Activated naive CD4-positive, alpha-beta T cell treated with anti-CD3 and anti-CD28 coated beads, Interleukin-2, amount 50 U/mL, for 72 hours (primary cell): ENCODE results near the gene CHML. TPM values are rescaled to one million over a fixed set of nuclear protein-coding genes. Genes with fewer than 3 reads are reported as not detected.

Source experiments
- ATAC-seq, 2 donors: fragments of 150-1000 bp; cut with Tn5 transposase; 2 replicates each; pipeline ENCODE4 v1.10.0; 2021; ENCODE audit warnings: mild to moderate bottlenecking in 2 of 2, moderate library complexity in 2 of 2
- DNase-seq, 2 donors: peaks; one replicate each; pipeline ENCODE4 v3.0.0; 2021 to 2022; ENCODE audit warnings: low spot score in 2 of 2
- H3K27ac Mint-ChIP-seq, 2 donors: one replicate each; pipeline ENCODE4 v1.8.0; 2022; ENCODE audit warnings: mild to moderate bottlenecking in 2 of 2, mixed read lengths in 2 of 2
- H3K36me3 Mint-ChIP-seq, 2 donors: one replicate each; pipeline ENCODE4 v1.8.0; 2022; ENCODE audit warnings: mixed read lengths in 2 of 2
- H3K9me3 Mint-ChIP-seq, 2 donors: one replicate each; pipeline ENCODE4 v1.8.0; 2022; ENCODE audit warnings: mixed read lengths in 2 of 2
- total RNA-seq, 2 donors: library from RNA; stranded (reverse); gene quantifications; one replicate each; pipeline ENCODE4 v1.2.3, GENCODE V29; 2022

The CHML gene
- total RNA-seq, 2 donors from 2014 or later: 13.1 to 16.2 TPM

- H3K9me3 Mint-ChIP-seq: peaks cover 0 to 12% of the 10 kb centered on the region in 2 donors
- no peak overlapping the region for H3K27ac Mint-ChIP-seq
- DNase-seq: no peak
- no peaks in the 10 kb centered on the region for H3K36me3 Mint-ChIP-seq
- ATAC-seq: no peak
Observed at GRCh38 chr1:241654641-241655040, 14.5 kb upstream of the CHML start.

- H3K9me3 Mint-ChIP-seq: peaks cover 0 to 12% of the 10 kb centered on the region in 2 donors
- DNase-seq: no peak
- H3K27ac Mint-ChIP-seq: no peak overlapping the region
- no peaks in the 10 kb centered on the region for H3K36me3 Mint-ChIP-seq
- no peak for ATAC-seq
Observed at GRCh38 chr1:241654019-241654418, 13.8 kb upstream of the CHML start.

GRCh38 chr1:241652012-241652411 lies 11.8 kb upstream of the CHML start, which contains the start of gene WDR64:
Gene WDR64, plus strand, starts transcription at chr1:241652281. Its CDS starts 204 bp downstream, at chr1:241652485.
- peaks cover 0 to 12% of the 10 kb centered on the region in 2 donors for H3K9me3 Mint-ChIP-seq
- H3K27ac Mint-ChIP-seq: no peak within 1 kb of the TSS
- DNase-seq (no peak), ATAC-seq (no peak)
- no peaks in the 10 kb centered on the region for H3K36me3 Mint-ChIP-seq

- no peaks in the 10 kb centered on the region for H3K36me3 Mint-ChIP-seq
- no peak overlapping the region for H3K27ac Mint-ChIP-seq
- no peak for DNase-seq
- H3K9me3 Mint-ChIP-seq: peaks cover 0 to 12% of the 10 kb centered on the region in 2 donors
- no peak for ATAC-seq
Observed at GRCh38 chr1:241648159-241648558, 8.0 kb upstream of the CHML start.

GRCh38 chr1:241647658-241648057 lies 7.5 kb upstream of the CHML start:
- no peak overlapping the region for H3K27ac Mint-ChIP-seq
- peak in 1 of 2 donors; percentile 61 for ATAC-seq
- peaks cover 0 to 13% of the 10 kb centered on the region in 2 donors for H3K9me3 Mint-ChIP-seq
- peaks cover 0 to under 1% of the 10 kb centered on the region in 2 donors for H3K36me3 Mint-ChIP-seq
- DNase-seq: no peak

GRCh38 chr1:241646201-241646600 lies 6.0 kb upstream of the CHML start:
- H3K27ac Mint-ChIP-seq: no peak overlapping the region
- peaks cover 7 to 24% of the 10 kb centered on the region in 2 donors for H3K9me3 Mint-ChIP-seq
- DNase-seq (no peak), ATAC-seq (no peak)
- H3K36me3 Mint-ChIP-seq: peaks cover 5 to 10% of the 10 kb centered on the region in 2 donors

GRCh38 chr1:241645199-241645598 lies 5.0 kb upstream of the CHML start:
- Mint-ChIP-seq H3K27ac (no peak overlapping the region), H3K36me3 (peaks cover 5 to 17% of the 10 kb centered on the region in 2 donors), H3K9me3 (peaks cover 10 to 23% of the 10 kb centered on the region in 2 donors)
- no peak for DNase-seq
- no peak for ATAC-seq

- peaks cover 10 to 17% of the 10 kb centered on the region in 2 donors for H3K9me3 Mint-ChIP-seq
- no peak for DNase-seq
- no peak overlapping the region for H3K27ac Mint-ChIP-seq
- ATAC-seq: no peak
- H3K36me3 Mint-ChIP-seq: peaks cover 6 to 18% of the 10 kb centered on the region in 2 donors
Observed at GRCh38 chr1:241644259-241644658, 4.1 kb upstream of the CHML start.

- DNase-seq: no peak
- Mint-ChIP-seq H3K27ac (no peak overlapping the region), H3K9me3 (peaks cover 10 to 17% of the 10 kb centered on the region in 2 donors), H3K36me3 (peaks cover 17 to 25% of the 10 kb centered on the region in 2 donors)
- no peak for ATAC-seq
Observed at GRCh38 chr1:241642593-241642944, 2.4 kb upstream of the CHML start.

- ATAC-seq (no peak), DNase-seq (no peak)
- peaks cover 10 to 17% of the 10 kb centered on the region in 2 donors for H3K9me3 Mint-ChIP-seq
- peaks cover 17 to 25% of the 10 kb centered on the region in 2 donors for H3K36me3 Mint-ChIP-seq
- H3K27ac Mint-ChIP-seq: no peak overlapping the region
Observed at GRCh38 chr1:241641773-241642592, 1.8 kb upstream of the CHML start.

- H3K27ac Mint-ChIP-seq: peak overlapping the region; percentile 67 to 73
- peaks cover 10 to 17% of the 10 kb centered on the region in 2 donors for H3K9me3 Mint-ChIP-seq
- ATAC-seq: no peak
- H3K36me3 Mint-ChIP-seq: peaks cover 17 to 25% of the 10 kb centered on the region in 2 donors
- no peak for DNase-seq
Observed at GRCh38 chr1:241640867-241641622, 876 bp upstream of the CHML start.

- ATAC-seq (peak; percentile 25 to 26), DNase-seq (peak in 1 of 2 donors; percentile 29)
- H3K27ac Mint-ChIP-seq: peak overlapping the region; percentile 85 to 90
- peaks cover 10 to 21% of the 10 kb centered on the region in 2 donors for H3K9me3 Mint-ChIP-seq
- peaks cover 26 to 37% of the 10 kb centered on the region in 2 donors for H3K36me3 Mint-ChIP-seq
Observed at GRCh38 chr1:241639623-241640148, 483 bp downstream of the CHML start.

GRCh38 chr1:241638909-241639622 lies 1.1 kb downstream of the CHML start:
- DNase-seq (no peak), ATAC-seq (no peak)
- peaks cover 10 to 21% of the 10 kb centered on the region in 2 donors for H3K9me3 Mint-ChIP-seq
- H3K36me3 Mint-ChIP-seq: peaks cover 26 to 42% of the 10 kb centered on the region in 2 donors
- peak overlapping the region; percentile 85 to 90 for H3K27ac Mint-ChIP-seq

GRCh38 chr1:241638099-241638682 lies 2.0 kb downstream of the CHML start:
- no peak for DNase-seq
- H3K9me3 Mint-ChIP-seq: peaks cover 10 to 17% of the 10 kb centered on the region in 2 donors
- ATAC-seq: no peak
- H3K36me3 Mint-ChIP-seq: peaks cover 26 to 46% of the 10 kb centered on the region in 2 donors
- no peak overlapping the region for H3K27ac Mint-ChIP-seq

GRCh38 chr1:241637604-241638003 lies 2.6 kb downstream of the CHML start:
- H3K9me3 Mint-ChIP-seq: peaks cover 10 to 15% of the 10 kb centered on the region in 2 donors
- peaks cover 26 to 46% of the 10 kb centered on the region in 2 donors for H3K36me3 Mint-ChIP-seq
- no peak for ATAC-seq
- no peak for DNase-seq
- H3K27ac Mint-ChIP-seq: no peak overlapping the region

GRCh38 chr1:241637046-241637590 lies 3.1 kb downstream of the CHML start:
- DNase-seq: no peak
- H3K9me3 Mint-ChIP-seq: peaks cover 5 to 11% of the 10 kb centered on the region in 2 donors
- H3K36me3 Mint-ChIP-seq: peaks cover 22 to 44% of the 10 kb centered on the region in 2 donors
- ATAC-seq: no peak
- no peak overlapping the region for H3K27ac Mint-ChIP-seq
